MM.1S (cell line): ENCODE measurements around the gene TMEM119.

ENCODE experiments used
- EZH2phosphoT487 ChIP-seq: fragments of 300-600 bp; sonication (generic); IDR thresholded peaks from 2 replicates; pipeline ENCODE4 v1.6.1; 2018; ENCODE audit warnings: antibody characterized with exemption, low read length
- TF ChIP-seq, protein P1 (sequence below): fragments of 300-600 bp; sonication (generic); IDR thresholded peaks from 2 replicates; pipeline ENCODE4 v1.5.1; 2016; ENCODE audit warnings: antibody characterized with exemption, low read length, mixed read lengths

DNA sequence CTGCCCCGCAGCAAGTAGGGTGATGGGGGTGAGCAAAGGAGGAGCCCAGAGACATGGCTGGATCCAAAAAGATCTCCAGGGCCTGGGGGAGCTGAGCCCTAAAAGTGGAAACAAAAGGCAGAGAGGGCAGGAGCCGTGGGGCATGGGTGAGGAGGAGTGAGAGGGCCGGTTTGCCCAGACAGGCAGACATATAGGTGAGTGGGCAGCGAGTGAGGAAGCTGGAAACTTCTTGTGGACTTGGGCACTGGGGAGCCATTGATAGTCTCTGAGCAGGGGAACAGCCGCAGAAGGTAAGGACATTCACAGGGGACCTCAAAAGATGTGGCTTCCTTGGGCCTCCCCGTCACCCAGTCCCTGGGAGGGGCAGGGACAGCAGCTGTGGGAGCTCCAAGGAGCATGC is 16.8 kb upstream of the TMEM119 start:
- TF ChIP-seq, protein P1, sequence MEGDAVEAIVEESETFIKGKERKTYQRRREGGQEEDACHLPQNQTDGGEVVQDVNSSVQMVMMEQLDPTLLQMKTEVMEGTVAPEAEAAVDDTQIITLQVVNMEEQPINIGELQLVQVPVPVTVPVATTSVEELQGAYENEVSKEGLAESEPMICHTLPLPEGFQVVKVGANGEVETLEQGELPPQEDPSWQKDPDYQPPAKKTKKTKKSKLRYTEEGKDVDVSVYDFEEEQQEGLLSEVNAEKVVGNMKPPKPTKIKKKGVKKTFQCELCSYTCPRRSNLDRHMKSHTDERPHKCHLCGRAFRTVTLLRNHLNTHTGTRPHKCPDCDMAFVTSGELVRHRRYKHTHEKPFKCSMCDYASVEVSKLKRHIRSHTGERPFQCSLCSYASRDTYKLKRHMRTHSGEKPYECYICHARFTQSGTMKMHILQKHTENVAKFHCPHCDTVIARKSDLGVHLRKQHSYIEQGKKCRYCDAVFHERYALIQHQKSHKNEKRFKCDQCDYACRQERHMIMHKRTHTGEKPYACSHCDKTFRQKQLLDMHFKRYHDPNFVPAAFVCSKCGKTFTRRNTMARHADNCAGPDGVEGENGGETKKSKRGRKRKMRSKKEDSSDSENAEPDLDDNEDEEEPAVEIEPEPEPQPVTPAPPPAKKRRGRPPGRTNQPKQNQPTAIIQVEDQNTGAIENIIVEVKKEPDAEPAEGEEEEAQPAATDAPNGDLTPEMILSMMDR = no peak
- TF ChIP-seq EZH2phosphoT487 = no peak
